Activated CD4-positive, alpha-beta T cell treated with anti-CD3 and anti-CD28 coated beads for 48 hours (primary cell): ENCODE measurements around the gene OSBPL5.
A peak's percentile ranks its signal among the peaks of the same experiment; 100 is the strongest.
"Not testable (repeated sequence)": the region's sequence is repeated elsewhere in the genome, so short reads cannot be mapped to it uniquely, and the experiment has no call there.

ENCODE experiments used
- DNase-seq: peaks from one replicate; pipeline ENCODE4 v3.0.0-alpha.2; 2020

Gene OSBPL5

DNA sequence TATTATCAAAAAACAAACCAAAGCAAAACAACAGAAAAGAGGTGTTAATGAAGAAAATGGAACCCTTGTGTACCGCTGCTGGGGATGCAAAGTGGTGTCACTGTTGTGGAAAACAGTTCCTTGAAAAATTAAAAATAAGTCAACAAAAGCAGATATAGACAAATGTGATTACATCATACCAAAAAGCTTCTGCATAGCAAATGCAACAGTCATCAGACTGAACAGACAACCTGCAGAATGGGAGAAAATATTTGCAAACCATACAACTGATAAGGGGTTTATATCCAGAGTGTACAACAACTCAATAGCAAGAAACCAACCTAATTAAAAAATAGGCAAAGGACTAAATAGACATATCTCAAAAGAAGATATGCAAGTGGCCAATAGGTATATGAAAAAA lies 85.0 kb downstream of the OSBPL5 start:
- DNase-seq = no peak

DNA sequence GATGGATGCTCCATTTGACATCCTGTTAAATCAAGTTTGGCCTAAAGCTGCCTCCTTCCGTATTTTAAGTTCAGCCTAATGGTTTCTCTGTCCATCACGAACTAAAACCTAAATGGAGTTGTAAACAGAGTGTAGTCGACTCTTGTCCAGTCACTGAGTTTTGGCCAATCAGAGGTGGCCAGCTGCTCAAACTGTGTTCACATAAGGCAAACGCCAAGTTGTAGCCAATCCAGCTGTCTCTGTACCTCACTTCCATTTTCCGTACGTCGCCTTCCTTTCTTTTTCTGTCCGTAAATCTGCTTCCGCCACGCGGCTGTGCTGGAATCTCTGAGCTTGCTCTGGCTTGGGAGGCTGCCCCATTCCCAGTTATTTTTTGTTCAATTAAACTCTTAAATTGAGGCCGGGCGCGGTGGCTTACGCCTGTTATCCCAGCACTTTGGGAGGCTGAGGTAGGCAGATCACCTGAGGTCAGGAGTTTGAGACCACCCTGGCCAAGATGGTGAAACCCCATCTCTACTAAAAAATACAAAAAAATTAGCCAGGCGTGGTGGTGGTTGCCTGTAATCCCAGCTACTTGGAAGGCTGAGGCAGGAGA lies 87.2 kb downstream of the OSBPL5 start:
- DNase-seq = no peak

DNA sequence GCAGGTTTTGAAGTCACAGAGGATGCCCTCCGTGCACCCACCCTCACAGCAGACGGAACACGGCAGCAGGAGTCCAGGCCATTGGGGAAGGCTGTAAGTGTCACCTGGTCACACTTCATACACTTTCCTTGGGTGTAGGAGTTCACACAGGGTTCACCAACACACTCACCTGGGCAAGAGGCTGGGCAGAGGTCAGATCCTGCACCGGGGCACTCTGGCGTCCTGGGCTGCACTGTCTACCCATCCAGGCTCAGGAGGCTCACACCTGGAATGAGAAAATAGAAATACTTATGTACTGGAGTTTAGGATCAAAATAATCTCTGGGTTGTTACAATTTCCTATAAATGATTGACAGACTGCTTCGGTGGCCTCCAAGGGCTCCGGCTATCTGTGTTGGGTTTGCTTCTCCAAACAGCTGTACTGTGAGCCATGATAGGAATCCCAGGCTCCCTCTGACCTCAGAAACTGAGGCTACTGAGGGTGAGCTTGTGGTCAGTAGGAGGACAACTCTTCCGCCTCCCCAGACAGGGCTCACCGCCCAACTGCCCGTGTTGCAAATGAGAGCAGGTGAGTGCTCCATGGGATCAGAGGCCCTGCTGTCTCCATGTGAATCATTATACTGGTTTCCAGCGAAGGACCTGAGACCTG lies 87.8 kb downstream of the OSBPL5 start:
- DNase-seq = no peak

DNA sequence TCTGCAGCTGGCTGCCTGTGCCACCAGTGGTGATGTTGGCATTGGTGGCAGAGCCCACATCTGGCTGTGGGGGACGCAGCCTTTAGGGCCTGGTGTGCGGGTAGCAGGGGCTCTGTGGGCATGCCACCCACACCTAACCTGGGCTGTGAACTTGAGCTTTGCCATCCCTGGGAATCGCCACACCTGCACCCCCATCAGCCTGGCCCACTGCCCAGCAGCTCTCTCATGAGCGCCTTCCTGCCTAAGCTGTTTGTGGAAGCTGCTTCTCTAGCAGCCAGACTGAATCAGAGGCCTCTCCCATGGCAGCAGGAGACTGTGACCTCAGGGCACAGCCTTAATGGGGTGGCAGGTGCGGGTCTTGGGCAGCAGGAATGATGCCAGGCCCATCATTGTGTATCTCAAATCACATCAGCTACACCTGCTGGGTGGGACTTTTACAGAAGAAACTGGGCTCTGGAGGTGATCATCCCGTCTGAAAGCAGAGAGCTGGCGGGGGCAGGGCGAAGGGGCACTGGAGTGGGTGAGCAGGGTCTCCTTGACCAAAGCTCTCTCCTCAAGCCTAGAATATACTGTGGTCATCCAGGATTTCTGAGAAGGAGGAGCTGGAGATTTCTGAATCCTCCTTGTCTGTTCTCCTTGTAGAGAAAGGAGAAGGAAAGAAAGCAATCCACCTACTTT lies 90.1 kb downstream of the OSBPL5 start:
- DNase-seq = no peak

DNA sequence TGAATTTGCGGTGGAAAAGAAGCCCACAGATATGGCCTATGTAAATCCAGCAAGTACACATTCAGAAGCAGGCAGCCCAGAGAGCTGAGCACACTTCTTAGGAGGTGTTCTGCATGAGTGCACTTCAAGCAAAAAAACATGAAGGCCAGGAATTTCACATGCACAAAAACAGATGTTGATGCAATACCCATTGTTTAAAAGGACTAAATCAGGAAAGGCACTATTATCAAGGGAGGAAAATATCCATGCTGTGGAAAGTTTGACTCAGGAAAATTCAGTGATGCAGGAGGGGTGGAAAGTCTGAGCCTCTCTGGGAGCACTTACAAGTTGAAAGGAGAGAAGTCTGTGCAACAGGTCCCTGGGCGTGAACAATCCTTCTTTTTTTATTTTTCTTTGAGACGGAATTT lies 92.1 kb downstream of the OSBPL5 start:
- DNase-seq = no peak

DNA sequence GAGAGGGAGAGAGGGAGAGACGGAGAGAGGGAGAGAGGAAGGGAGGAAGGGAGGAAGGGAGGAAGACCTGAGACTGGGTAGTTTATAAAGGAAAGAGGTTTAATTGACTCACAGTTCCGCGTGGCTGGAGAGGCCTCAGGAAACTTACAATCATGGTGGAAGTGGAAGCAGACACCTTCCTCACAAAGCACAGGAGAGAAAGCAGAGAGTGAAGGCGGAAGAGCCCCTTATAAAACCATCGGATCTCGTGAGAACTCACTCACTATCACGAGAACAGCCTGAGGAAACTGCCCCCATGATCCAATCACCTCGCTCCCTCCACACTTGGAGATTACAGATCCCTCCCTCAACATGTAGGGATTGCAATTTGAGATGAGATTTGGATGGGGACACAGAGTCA lies 95.7 kb downstream of the OSBPL5 start:
- no peak for DNase-seq

DNA sequence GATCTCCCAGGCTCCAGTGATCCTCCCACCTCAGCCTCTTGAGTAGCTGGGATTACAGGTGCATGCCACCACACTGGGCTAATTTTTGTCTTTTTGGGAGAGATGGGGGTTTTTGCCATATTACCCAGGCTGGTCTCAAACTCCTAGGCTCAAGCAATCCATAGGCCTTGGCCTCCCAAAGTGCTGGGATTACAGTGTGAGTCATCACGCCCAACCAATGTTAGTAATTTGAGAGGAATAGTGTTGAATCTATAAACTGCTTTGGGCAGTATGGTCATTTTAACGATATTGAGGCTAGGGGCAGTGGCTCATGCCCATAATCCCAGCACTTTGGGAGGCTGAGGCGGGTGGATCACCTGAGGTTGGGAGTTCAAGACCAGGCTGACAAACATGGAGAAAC lies 98.8 kb downstream of the OSBPL5 start:
- DNase-seq = not testable (repeated sequence)

DNA sequence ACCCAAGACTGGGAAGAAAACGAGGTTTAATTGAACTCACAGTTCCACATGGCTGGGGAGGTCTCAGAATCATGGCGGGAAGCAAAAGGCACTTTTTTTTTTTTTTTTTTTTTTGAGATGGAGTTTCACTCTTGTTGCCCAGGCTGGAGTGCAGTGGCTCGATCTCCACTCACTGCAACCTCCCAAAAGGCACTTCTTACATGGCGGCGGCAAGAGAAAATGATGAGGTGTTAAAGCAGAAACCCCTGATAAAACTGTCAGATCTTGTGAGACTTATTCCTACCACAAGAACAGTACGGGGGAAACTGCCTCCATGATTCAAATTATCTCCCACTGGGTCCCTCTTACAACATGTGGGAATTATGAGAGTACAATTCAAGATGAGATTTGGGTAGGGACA lies 100.4 kb downstream of the OSBPL5 start:
- not testable (repeated sequence) for DNase-seq

DNA sequence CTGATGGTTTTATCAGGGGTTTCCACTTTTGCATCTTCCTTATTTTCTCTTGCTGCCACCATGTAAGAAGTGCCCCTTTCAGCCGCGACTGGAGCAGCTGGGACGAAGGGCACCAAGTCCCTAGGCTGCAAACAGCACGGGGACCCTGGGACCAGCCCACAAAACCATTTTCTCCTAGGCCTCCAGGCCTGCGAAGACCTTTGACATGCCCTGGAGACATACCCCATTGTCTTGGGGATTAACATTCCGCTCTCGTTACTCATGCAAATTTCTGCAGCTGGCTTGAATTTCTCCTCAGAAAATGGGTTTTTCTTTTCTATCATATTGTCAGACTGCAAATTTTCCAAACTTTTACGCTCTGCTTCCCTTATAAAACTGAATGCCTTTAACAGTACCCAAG lies 101.2 kb downstream of the OSBPL5 start:
- not testable (repeated sequence) for DNase-seq

DNA sequence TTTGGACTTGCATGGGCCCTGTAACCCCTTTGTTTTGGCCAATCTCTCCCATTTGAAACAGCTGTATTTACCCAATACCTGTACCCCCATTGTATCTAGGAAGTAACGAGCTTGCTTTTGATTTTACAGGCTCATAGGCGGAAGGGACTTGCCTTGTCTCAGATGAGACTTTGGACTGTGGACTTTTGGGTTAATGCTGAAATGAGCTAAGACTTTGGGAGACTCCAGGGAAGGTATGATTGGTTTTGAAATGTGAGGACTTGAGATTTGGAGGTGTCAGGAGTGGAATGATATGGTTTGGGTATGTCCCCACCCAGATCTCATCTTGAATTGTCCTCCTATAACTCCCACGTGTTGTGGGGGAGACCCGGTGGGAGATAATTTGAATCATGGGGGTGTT lies 101.7 kb downstream of the OSBPL5 start:
- not testable (repeated sequence) for DNase-seq

DNA sequence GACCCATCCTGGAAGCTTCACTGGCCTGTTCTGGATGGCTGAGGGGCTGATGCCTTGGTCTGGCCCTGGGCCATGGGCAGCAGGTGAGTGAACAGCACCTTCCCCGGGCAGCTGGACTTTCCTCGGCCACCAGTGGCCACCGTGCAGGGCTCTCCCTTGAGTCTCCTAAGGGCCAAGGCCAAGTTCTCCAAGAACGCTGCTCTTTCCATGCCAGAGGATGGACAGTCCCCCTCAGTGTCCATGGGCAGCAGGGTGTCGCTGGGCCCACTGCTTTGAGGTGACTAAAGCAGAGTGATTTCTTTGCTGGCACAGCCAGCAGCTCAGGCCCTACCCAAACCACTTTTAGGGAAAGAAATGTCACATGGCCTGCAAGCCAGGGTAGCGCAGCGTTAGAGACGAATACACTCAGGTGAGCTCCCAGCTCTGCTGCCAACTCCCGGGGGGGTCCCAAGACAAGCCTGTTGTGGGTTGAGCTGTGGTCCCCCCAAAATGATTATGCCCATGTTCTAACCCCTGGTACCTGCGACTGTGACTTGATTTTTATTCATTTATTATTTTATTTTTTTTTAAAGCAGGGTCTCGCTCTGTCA lies 104.6 kb downstream of the OSBPL5 start:
- DNase-seq = no peak

DNA sequence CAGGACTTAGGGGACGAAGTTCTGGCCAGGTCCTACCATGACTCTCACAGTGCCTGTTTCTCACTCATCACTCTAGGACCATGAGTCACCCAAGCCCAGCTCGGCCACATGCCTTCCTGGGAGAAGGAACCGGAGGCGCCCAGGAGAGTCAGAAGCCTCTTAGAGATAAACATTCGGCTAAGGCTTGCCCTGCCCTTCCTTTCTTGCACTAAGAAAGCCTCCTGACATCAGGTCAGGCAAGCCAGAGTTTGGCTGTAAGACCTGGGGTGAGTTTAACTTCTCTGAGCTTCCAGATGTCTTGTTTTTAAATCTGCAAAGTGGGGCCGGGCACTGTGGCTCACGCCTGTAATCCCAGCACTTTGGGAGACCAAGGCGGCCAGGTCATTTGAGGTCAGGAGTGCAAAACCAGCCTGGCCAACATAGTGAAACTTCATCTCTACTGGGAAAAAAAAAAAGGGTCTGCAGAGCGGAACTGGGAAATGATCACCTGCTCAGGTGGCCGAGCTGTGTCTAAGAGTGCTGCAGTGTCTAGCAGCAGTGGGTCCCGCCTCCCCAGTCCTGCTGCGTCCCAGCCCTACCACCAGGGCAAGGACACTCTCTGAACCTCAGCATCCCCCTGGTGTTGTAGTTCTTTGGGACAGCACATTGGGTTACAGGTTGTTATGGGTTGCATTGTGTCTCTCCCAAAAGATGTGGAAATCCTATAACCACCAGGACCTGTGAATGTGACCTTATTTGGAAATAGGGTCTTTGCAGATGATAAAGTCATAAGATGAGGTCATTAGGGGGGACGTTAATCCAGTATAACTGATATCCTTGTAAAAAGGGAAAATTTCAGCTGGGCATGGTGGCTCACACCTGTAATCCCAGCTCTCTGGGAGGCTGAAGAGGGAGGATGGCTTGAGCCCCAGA lies 106.1 kb downstream of the OSBPL5 start:
- no peak for DNase-seq

DNA sequence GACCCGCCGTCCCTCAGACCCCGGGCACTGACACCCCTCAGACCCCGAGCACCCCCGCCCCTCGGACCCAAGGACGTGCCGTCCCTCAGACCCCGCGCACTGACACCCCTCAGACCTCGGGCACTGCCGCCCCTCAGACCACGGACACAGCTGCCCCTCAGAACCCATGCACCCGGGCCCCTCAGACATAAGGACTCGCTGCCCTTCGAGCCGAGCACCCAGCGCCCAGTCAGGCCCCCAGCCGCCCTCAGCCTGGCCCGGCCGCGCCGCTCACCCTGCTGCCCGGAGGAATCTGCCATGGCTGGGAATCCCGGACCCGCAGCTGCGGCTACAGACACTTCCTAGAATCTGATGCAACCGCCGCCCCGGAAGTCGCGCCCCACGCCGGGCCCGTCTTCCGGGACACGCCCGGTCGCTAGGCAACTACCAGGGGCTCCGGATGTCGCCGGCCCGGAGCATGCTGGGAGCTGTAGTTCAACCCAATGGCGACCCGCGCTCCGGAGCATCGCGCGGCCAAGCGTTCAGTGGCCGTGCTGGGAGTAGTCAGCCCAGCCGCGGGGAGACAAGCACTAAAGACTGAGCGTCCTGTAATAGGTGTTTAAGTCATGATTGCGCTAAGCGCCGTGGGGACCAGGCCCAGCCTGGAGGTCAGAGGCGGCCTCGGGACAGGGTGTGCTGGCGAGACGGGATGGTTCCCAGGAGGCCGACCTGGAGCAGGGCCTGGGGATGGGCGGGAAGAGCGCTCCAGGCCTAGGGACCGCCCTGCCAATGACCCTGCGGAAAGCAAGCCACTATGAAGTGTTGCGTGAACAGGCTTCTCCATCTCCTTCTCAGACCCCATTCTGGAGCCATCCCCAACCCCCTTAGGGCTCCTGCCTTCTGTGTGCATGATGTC lies 107.8 kb downstream of the OSBPL5 start, which contains the start of gene CARS1:
TSS of gene CARS1 (minus strand) at position 355 of the 895 bp plus-strand sequence. CDS start at position 299, 56 bp downstream.
- DNase-seq = peak; percentile 96

DNA sequence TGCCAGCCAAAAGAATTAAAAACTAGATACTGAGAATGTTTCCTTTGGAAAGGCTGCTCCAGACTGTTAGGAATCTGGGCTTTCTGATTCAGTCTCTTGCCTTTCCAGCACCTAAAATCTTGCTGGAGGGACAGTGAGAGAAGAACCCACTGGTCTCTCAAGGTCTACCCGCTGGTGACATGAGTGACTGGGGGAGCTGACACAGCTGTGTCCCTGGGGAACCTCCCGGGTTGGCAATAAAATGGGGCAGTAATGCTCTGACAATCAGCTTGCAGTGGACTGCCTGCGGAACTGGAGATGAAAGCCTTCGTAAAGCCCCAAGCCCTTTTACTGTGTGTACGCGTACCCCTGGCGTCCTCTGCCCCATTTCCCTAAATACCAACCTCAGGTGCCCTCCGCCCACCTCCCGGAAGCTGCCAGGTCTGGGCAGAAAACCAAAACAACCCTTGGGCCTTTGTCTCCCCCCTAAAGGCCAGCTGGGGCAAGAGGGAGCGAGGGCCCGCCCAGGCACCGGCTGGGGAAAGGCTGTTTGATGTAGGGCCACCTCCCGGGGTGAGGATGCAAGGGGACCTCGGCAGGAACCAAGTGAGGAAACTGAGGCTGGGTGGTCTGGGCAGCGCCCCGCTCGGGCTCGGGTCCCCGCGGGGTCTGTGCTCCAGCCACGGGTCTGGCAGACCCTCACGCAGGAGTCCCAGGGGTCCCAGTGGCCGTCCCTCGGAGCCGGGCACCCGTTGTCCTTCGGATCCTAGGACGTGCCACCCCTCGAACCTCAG lies 108.6 kb downstream of the OSBPL5 start:
- peak; percentile 48 for DNase-seq

DNA sequence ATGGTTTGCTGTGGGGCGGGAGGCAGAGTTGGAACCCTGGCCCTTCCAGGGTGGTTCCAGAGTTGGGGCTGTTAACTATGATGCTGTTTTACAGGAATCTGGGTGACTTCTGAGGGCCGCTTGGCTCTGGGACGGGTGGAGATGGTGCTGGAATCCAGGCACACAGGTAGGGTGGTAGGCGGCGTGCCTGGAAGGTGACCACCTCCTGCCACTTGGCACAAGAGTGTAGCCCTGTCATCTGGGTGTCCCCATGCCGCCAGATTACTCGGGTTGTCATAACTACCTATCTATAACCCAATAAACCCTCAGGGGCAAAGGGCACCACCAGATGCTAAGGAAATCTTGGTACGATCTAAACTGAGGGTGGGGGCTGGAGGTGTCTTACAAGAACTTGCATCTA lies 109.2 kb downstream of the OSBPL5 start:
- no peak for DNase-seq

DNA sequence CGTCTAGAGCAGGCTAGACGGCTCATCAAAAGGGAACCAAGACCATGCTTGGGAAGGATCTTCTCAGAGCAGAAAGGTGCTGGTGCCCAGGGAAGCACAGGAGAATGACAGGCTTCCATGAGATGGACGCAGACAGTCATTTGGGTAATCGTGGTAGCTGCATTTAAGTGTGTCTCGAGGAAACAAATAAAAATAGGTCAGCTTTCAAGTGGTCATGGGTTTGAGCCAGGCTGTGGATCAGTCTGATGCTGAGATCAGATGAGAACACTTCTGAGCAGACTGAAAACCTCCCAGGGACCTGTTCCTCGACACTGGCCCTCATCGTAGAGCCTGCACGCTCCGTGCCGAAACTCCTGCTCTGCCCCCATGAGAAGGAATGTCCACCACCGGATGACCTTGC lies 112.5 kb downstream of the OSBPL5 start:
- no peak for DNase-seq

DNA sequence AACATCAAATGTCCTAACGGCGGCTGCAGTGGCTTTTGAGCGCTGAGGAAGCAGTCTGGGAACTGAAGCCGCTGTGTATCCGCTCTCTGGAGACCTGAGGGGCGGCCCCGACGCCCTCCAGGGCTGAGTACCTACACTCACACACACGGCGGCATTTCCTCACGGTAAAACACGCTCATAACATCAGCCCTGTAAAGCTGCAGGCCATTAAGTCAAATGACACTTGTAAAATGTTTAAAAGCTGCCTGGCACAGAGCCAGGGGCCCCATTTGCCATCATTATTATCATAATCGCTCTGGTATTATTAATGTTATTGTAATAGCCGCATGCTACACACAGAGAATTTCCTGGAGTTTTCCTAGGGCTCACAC lies 113.0 kb downstream of the OSBPL5 start:
- DNase-seq = no peak

DNA sequence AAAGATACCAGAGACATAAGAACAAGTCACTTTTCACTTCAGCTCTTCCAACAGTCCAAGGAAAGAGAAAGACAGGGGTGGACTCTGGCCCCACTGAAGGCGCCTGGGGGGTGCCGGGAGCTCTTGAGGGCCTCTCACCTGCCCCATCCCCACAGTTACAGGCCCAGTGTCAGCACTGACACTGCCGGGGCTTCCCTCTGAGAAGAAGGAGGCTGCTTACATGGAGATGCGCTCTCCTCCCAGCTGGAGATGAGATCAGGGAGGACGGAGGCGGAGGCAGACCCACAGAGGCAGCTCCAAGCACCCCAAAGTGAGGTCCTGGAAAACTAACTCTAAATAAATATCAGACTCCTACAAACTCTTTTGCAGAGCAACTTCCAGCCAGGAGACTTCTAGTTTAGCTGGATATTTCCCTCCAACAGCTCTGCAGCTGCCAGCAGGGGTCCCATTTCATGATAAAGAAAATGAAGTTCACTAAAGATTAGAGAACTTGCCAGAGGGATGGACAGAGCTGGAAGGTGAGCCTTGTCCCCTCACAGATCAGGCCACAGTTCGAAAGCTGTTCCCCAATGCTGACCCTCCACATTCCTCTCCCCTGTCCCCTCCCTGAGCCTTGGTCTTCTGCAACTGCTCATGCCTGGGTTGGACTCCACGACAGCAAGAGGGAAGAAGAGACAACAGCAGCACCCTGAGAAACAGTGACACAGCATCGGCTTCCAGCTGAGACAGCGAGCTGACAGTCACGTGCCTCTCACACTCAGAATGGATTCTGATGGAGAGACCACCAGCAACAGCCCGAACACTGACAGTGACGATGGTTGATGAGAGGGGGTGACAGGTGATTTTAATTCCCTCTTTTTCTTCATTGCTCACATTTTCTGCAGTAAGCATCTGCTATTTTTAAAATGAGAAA lies 113.7 kb downstream of the OSBPL5 start:
- no peak for DNase-seq

DNA sequence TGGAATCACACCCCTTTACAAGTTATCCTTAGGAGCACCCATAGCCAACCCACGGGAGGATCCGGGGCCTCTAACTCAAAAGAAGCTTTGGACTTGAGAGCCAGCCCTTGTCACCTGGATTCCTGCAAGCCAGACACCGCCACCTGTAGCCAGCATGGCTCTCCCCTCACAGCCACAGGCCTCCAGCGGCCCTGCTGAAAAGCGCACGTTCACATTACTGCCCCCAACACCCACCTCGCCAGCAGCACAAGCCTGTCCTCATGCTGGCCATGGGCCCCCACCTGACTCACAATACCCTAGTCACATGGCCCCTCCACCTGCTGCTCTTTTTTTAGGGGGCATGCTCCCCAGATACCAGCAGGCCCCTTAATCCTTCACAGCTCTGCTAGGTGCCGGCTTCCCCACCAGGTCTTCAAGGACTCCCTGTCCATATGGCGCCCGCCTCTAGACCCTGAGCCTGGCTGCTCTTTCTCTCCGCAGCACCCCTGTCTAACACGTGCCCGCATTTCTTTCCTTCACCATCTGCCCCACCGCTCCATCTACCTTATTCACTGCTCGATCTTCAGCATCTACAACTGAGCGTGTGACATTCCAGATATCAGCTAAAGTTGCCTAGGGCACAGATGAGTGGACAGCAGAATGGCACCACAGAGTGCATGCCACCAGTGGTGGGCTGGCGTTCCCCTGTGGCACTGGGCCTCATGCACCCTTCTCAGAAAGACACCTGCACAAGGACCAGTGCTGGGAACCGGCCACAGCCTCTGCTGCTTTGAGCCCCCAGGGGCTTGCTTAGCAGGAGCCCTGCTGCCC lies 114.5 kb downstream of the OSBPL5 start:
- DNase-seq = no peak
